ENCODE data around the gene GMPR2.

The GMPR2 gene

GRCh38 chr14:24254630-24255392 lies 22.1 kb downstream of the GMPR2 start:
- no peak for DNase-seq

GRCh38 chr14:24255438-24255837 lies 22.7 kb downstream of the GMPR2 start:
- no peak for DNase-seq

GRCh38 chr14:24255931-24256711 lies 23.4 kb downstream of the GMPR2 start:
- DNase-seq, result no peak

GRCh38 chr14:24256960-24257359 lies 24.2 kb downstream of the GMPR2 start:
- DNase-seq, result no peak

- DNase-seq, result no peak
These were observed 25.4 kb downstream of the GMPR2 start for GRCh38 chr14:24258119-24258518.

- no peak for DNase-seq
These were observed 26.0 kb downstream of the GMPR2 start for GRCh38 chr14:24258548-24259265.

GRCh38 chr14:24259282-24260025 lies 26.7 kb downstream of the GMPR2 start:
- DNase-seq, result no peak

- DNase-seq, result no peak
These were observed 27.5 kb downstream of the GMPR2 start for GRCh38 chr14:24260026-24260779.

GRCh38 chr14:24260780-24261157 lies 28.0 kb downstream of the GMPR2 start:
- DNase-seq, result no peak

- no peak for DNase-seq
These were observed 28.7 kb downstream of the GMPR2 start for GRCh38 chr14:24261256-24261968.

- DNase-seq, result no peak
These were observed 29.2 kb downstream of the GMPR2 start for GRCh38 chr14:24261969-24262327.

GRCh38 chr14:24262821-24263733 lies 30.3 kb downstream of the GMPR2 start, which contains the start of gene TGM1:
TGM1 (minus strand) TSS chr14:24263177; CDS start chr14:24262352, 825 bp downstream.
- DNase-seq, result no peak

- no peak for DNase-seq
These were observed 31.1 kb downstream of the GMPR2 start for GRCh38 chr14:24263848-24264247.

- DNase-seq, result no peak
These were observed 31.6 kb downstream of the GMPR2 start for GRCh38 chr14:24264298-24264697.

- no peak for DNase-seq
These were observed 33.9 kb downstream of the GMPR2 start for GRCh38 chr14:24266344-24267244.

GRCh38 chr14:24267516-24267915 lies 34.8 kb downstream of the GMPR2 start:
- no peak for DNase-seq

- no peak for DNase-seq
These were observed 35.5 kb downstream of the GMPR2 start for GRCh38 chr14:24268225-24268624.

GRCh38 chr14:24269368-24269767 lies 36.6 kb downstream of the GMPR2 start:
- no peak for DNase-seq

GRCh38 chr14:24269910-24270536 lies 37.3 kb downstream of the GMPR2 start:
- DNase-seq, result no peak
